ENCODE measurements around the gene NUDT3. TPM values are rescaled to one million over a fixed set of nuclear protein-coding genes. Genes with fewer than 3 reads are reported as not detected.
A peak's percentile ranks its signal among the peaks of the same experiment; 100 is the strongest.

NUDT3 gene
- total RNA-seq, 4 donors from 2014 or later = 32.2 to 66.3 (median 46.9) TPM

GRCh38 chr6:34301408-34301807 lies 91.1 kb downstream of the NUDT3 start:
- H3K27ac ChIP-seq = no peak overlapping the region
- H3K4me1 ChIP-seq = peaks cover 6 to 45% (median 9%) of the 10 kb centered on the region in 3 donors
- H3K9me3 ChIP-seq = no peaks in the 10 kb centered on the region

GRCh38 chr6:34300332-34300751 lies 92.1 kb downstream of the NUDT3 start:
- TF ChIP-seq POLR2A (IDR thresholded peaks at IDR 0.05) (no peak), CTCF (IDR thresholded peaks at IDR 0.05) (no peak), EP300 (IDR thresholded peaks at IDR 0.05) (no peak), POLR2AphosphoS5 (IDR thresholded peaks at IDR 0.05) (no peak)
- ATAC-seq = no peak
- Histone ChIP-seq H3K27me3 (no peaks in the 10 kb centered on the region), H3K4me1 (peaks cover 0 to 34% (median 5%) of the 10 kb centered on the region in 3 donors), H3K27ac (no peak overlapping the region), H3K4me3 (no peak overlapping the region), H3K9me3 (no peaks in the 10 kb centered on the region), H3K36me3 (peaks cover 0 to 5% of the 10 kb centered on the region in 2 donors)
- WGBS, 2 donors (ENCODE audit: low coverage in 1 of 2) = 83% methylated on average over 1 of the region's 1 CpG; no CpG with 5 or more reads in 1 of the 2 donors

More at GRCh38 chr6:34301408-34301807, 91.1 kb downstream of the NUDT3 start:
- Histone ChIP-seq H3K27me3 (no peaks in the 10 kb centered on the region), H3K36me3 (no peaks in the 10 kb centered on the region), H3K4me3 (no peak overlapping the region)
- WGBS, 2 donors (ENCODE audit: low coverage in 1 of 2) = 7% methylated on average over 2 of the region's 2 CpGs; no CpG with 5 or more reads in 1 of the 2 donors
- ATAC-seq = peak; percentile 57
- TF ChIP-seq POLR2AphosphoS5 (IDR thresholded peaks at IDR 0.05) (no peak), EP300 (IDR thresholded peaks at IDR 0.05) (no peak), POLR2A (IDR thresholded peaks at IDR 0.05) (no peak), CTCF (IDR thresholded peaks at IDR 0.05) (no peak)

GRCh38 chr6:34298941-34299340 lies 93.5 kb downstream of the NUDT3 start:
- Histone ChIP-seq H3K27me3 (no peaks in the 10 kb centered on the region), H3K9me3 (no peaks in the 10 kb centered on the region), H3K27ac (no peak overlapping the region), H3K4me1 (peaks cover 0 to 34% (median 5%) of the 10 kb centered on the region in 3 donors), H3K36me3 (peaks cover 0 to 19% of the 10 kb centered on the region in 2 donors), H3K4me3 (no peak overlapping the region)
- TF ChIP-seq EP300 (IDR thresholded peaks at IDR 0.05) (no peak), POLR2AphosphoS5 (IDR thresholded peaks at IDR 0.05) (no peak), POLR2A (IDR thresholded peaks at IDR 0.05) (no peak), CTCF (IDR thresholded peaks at IDR 0.05) (no peak)
- WGBS, 2 donors (ENCODE audit: low coverage in 1 of 2) = 50 to 53% methylated on average over 2 of the region's 2 CpGs
- no peak for ATAC-seq

- Histone ChIP-seq H3K9me3 (no peaks in the 10 kb centered on the region), H3K36me3 (peaks cover 0 to 52% of the 10 kb centered on the region in 2 donors), H3K27me3 (no peaks in the 10 kb centered on the region), H3K4me1 (peaks cover 0 to 19% (median 0%) of the 10 kb centered on the region in 3 donors), H3K4me3 (no peak overlapping the region), H3K27ac (no peak overlapping the region)
- WGBS, 2 donors (ENCODE audit: low coverage in 1 of 2) = 53 to 82% methylated on average over 2 to 3 of the region's 3 CpGs
- ATAC-seq = no peak
- no peak for TF ChIP-seq POLR2A (IDR thresholded peaks at IDR 0.05)
- TF ChIP-seq CTCF (IDR thresholded peaks at IDR 0.05) = no peak
- no peak for TF ChIP-seq EP300 (IDR thresholded peaks at IDR 0.05)
- TF ChIP-seq POLR2AphosphoS5 (IDR thresholded peaks at IDR 0.05) = no peak
Observed at GRCh38 chr6:34295721-34296120, 96.7 kb downstream of the NUDT3 start.

GRCh38 chr6:34292954-34293353 lies 99.5 kb downstream of the NUDT3 start:
- Histone ChIP-seq H3K27me3 (no peaks in the 10 kb centered on the region), H3K9me3 (no peaks in the 10 kb centered on the region), H3K4me1 (peaks cover 0 to 15% (median 0%) of the 10 kb centered on the region in 3 donors), H3K27ac (no peak overlapping the region), H3K36me3 (peaks cover 0 to 64% of the 10 kb centered on the region in 2 donors), H3K4me3 (no peak overlapping the region)
- no CpG with 5 or more reads among the region's 3 CpGs for WGBS, 2 donors (ENCODE audit: low coverage in 1 of 2)
- no peak for ATAC-seq
- TF ChIP-seq POLR2AphosphoS5 (IDR thresholded peaks at IDR 0.05) = no peak
- no peak for TF ChIP-seq CTCF (IDR thresholded peaks at IDR 0.05)

Data from gastroesophageal sphincter (tissue), 4 donors.